ENCODE results near the gene CACNA1B.

DNA sequence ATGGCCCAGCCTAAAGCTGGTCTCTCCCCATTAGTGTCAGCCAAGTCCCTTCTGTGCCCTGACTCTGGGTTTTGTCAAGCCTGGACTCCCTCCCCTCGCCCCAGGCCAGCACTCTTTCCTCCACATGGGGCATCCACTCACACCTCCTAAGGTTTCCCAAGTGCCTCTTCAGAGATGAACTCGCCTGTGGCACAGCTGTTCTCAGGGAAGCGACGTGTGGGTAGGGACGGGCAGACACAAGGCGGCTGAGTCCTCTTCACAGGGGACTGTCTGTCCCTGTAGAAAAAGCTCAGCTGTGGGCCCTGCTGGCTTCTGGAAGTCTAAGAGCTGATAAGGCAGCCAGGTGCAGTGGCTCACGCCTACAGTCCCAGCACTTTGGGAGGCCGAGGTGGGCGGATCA lies 78.5 kb downstream of the CACNA1B start:
- TF ChIP-seq EZH2phosphoT487 (IDR thresholded peaks at IDR 0.05; ENCODE audit: low read length) = no peak
- TF ChIP-seq, protein P1, sequence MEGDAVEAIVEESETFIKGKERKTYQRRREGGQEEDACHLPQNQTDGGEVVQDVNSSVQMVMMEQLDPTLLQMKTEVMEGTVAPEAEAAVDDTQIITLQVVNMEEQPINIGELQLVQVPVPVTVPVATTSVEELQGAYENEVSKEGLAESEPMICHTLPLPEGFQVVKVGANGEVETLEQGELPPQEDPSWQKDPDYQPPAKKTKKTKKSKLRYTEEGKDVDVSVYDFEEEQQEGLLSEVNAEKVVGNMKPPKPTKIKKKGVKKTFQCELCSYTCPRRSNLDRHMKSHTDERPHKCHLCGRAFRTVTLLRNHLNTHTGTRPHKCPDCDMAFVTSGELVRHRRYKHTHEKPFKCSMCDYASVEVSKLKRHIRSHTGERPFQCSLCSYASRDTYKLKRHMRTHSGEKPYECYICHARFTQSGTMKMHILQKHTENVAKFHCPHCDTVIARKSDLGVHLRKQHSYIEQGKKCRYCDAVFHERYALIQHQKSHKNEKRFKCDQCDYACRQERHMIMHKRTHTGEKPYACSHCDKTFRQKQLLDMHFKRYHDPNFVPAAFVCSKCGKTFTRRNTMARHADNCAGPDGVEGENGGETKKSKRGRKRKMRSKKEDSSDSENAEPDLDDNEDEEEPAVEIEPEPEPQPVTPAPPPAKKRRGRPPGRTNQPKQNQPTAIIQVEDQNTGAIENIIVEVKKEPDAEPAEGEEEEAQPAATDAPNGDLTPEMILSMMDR (IDR thresholded peaks at IDR 0.05; ENCODE audit: low read length) = no peak
- TF ChIP-seq EZH2 (optimal IDR thresholded peaks at IDR 0.05; ENCODE audit: low read depth, low read length) = no peak
